HepG2 (cell line): ENCODE results near the gene PMEPA1. TPM values are rescaled to one million over a fixed set of nuclear protein-coding genes. Genes with fewer than 3 reads are reported as not detected.

ENCODE experiments used
- ATAC-seq: fragments of 200-7000 bp; cut with Tn5 transposase; 3 replicates; pipeline ENCODE4 v1.9.1; 2020; ENCODE audit warnings: mild to moderate bottlenecking, moderate library complexity
- BruUV-seq: library from RNA; stranded (reverse); fragments of 400-500 nt; replicated peaks from 2 replicates; lab custom pipeline; 2021; lab: Mats Ljungman, UMichigan
- CTCF ChIA-PET: fragments of 300-600 bp; formaldehyde crosslinking; extraction: SDS; loops from one replicate; lab custom pipeline; 2021; ENCODE audit warnings: low total read pairs, inconsistent platforms, low intra/inter-chr PET ratio; lab: Yijun Ruan, JAX
- POLR2A ChIA-PET: fragments of 350-600 bp; sonication (Branson Sonifier 250); formaldehyde crosslinking; loops from one replicate; lab custom pipeline; 2020; ENCODE audit warnings: antibody characterized with exemption, inconsistent platforms; lab: Yijun Ruan, JAX
- DNase-seq: peaks from one replicate; pipeline ENCODE4 v3.0.0-alpha.2; 2015; ENCODE audit warnings: low spot score
- FAIRE-seq: peaks from 3 replicates; lab custom pipeline; 2011; peaks lifted over from hg19 to GRCh38; lab: Jason Lieb, UNC
- H2AFZ ChIP-seq: one replicate; pipeline ENCODE4 v1.6.1; 2011; ENCODE audit warnings: low read length, inconsistent platforms
- H3K27ac ChIP-seq: fragments of 300-600 bp; 3 replicates; pipeline ENCODE4 v1.8.0; 2011; ENCODE audit warnings: mixed run types, mild to moderate bottlenecking, mixed read lengths, low read length, inconsistent platforms; ENCODE audit not compliant: insufficient read depth; ENCODE audit errors: extremely low read length
- H3K27me3 ChIP-seq, 2 experiments: fragments of 200-600 bp in 1 of 2; 2 replicates in 1 of 2; 3 replicates in 1 of 2; pipeline versions ENCODE4 v1.6.0 to v1.8.0; 2011; ENCODE audit warnings: low read length in 2 of 2, mild to moderate bottlenecking in 2 of 2, moderate library complexity in 2 of 2, inconsistent platforms in 1 of 2; ENCODE audit not compliant: insufficient read depth in 2 of 2, control insufficient read depth in 1 of 2
- H3K36me3 ChIP-seq, 2 experiments: fragments of 200-600 bp in 1 of 2; replicated peaks in 1 of 2; 2 replicates in 1 of 2; 3 replicates in 1 of 2; pipeline versions ENCODE4 v1.5.1 to v1.8.0; 2011; ENCODE audit warnings: low read length in 2 of 2, inconsistent platforms in 1 of 2; ENCODE audit not compliant: insufficient read depth in 2 of 2, control insufficient read depth in 1 of 2
- H3K4me1 ChIP-seq: 2 replicates; pipeline ENCODE4 v1.5.1; 2012; ENCODE audit warnings: low read length, inconsistent platforms; ENCODE audit not compliant: insufficient read depth
- H3K4me2 ChIP-seq: 2 replicates; pipeline ENCODE4 v1.6.0; 2011; ENCODE audit warnings: low read depth, low read length, inconsistent platforms
- H3K4me3 ChIP-seq, 3 experiments: fragments of 200-600 bp in 1 of 3; sonication (generic), shearing (Covaris generic) in 1 of 3; replicated peaks in 1 of 3; 2 replicates each; pipeline ENCODE4 v1.5.1; 2011 to 2016; ENCODE audit warnings: low read length in 3 of 3, inconsistent platforms in 2 of 3, low read depth in 2 of 3, mild to moderate bottlenecking in 2 of 3, control low read depth in 1 of 3, mixed read lengths in 1 of 3; ENCODE audit not compliant: insufficient read depth in 1 of 3
- H3K79me2 ChIP-seq: one replicate; pipeline ENCODE4 v1.6.1; 2011; ENCODE audit warnings: low read length, inconsistent platforms; ENCODE audit not compliant: insufficient read depth
- H3K9ac ChIP-seq: 2 replicates; pipeline ENCODE4 v1.6.0; 2011; ENCODE audit warnings: mild to moderate bottlenecking, low read depth, low read length, inconsistent platforms; ENCODE audit not compliant: insufficient read depth
- H3K9me3 ChIP-seq: 2 replicates; pipeline ENCODE4 v1.5.1; 2012; ENCODE audit warnings: mild to moderate bottlenecking, low read length
- H4K20me1 ChIP-seq: 2 replicates; pipeline ENCODE4 v1.6.0; 2011; ENCODE audit warnings: inconsistent platforms, mild to moderate bottlenecking, low read length, moderate library complexity; ENCODE audit not compliant: insufficient read depth
- MAFF ChIP-seq: IDR thresholded peaks from 2 replicates; pipeline ENCODE4 v1.6.1; 2011; ENCODE audit warnings: low read depth, low read length, improper control_type of control experiment
- MAFK ChIP-seq, 2 experiments: IDR thresholded peaks in 1 of 2; conservative IDR thresholded peaks in 1 of 2; 2 replicates each; pipeline ENCODE4 v1.6.1; 2011; ENCODE audit warnings: improper control_type of control experiment in 2 of 2, low read length in 2 of 2
- MLLT10 ChIP-seq: sonication (generic); formaldehyde crosslinking; IDR thresholded peaks from 2 replicates; pipeline ENCODE4 v1.4.0; 2020; ENCODE audit warnings: missing genetic modification reagents
- PCBP2 ChIP-seq: fragments of 200-400 bp; formaldehyde crosslinking; optimal IDR thresholded peaks from 2 replicates; pipeline ENCODE3; 2018; ENCODE audit warnings: low read length, low read depth; ENCODE audit not compliant: poor library complexity, severe bottlenecking
- PPARG ChIP-seq: conservative IDR thresholded peaks from 2 replicates; pipeline ENCODE4 v1.6.1; 2016; ENCODE audit warnings: missing biosample characterization, missing genetic modification reagents
- ZNF761 ChIP-seq: sonication (generic); formaldehyde crosslinking; conservative IDR thresholded peaks from 2 replicates; pipeline ENCODE4 v1.4.0; 2020; ENCODE audit warnings: mild to moderate bottlenecking, missing genetic modification reagents
- WGBS: methylation state at CpG from one replicate; pipeline ENCODE4 v1.1.6; 2017; ENCODE audit warnings: low lambda C conversion rate; 5-methylcytosine and 5-hydroxymethylcytosine counted together
- in situ Hi-C: cut with HindIII; loops from 2 replicates; pipeline ENCODE4 v1.10.0; 2017; ENCODE audit warnings: low pct_unique_long_range_greater_than_20kb; ENCODE audit not compliant: extremely low pct_ligation_motif_present
- intact Hi-C: fragments of 100-400 bp; cut with micrococcal nuclease; formaldehyde crosslinking; loops from one replicate; pipeline ENCODE4 v1.10.0; 2022; ENCODE audit not compliant: unreplicated experiment
- polyA plus RNA-seq, 8 experiments: library from polyadenylated mRNA; depleted of rRNA in 3 of 8; stranded (reverse) in 7 of 8; unstranded in 1 of 8; fragments of >200 nt; fragmentation: Illumina TruSeq in 4 of 8; extraction: Trizol in 4 of 8; gene quantifications; 2 replicates each; pipeline versions ENCODE4 v1.2.1 to v1.2.3, GENCODE V29; 2011 to 2016; ENCODE audit warnings: low read depth in 4 of 8, missing spikeins in 1 of 8, mixed read lengths in 1 of 8; ENCODE audit not compliant: insufficient read depth in 1 of 8
- total RNA-seq, 5 experiments: library from RNA; depleted of rRNA; stranded (reverse); fragments of >200 nt; fragmentation: Illumina TruSeq; extraction: Trizol; gene quantifications; 2 replicates each; pipeline ENCODE4 v1.2.3, GENCODE V29; 2016; ENCODE audit warnings: low read depth in 1 of 5
- TF ChIP-seq, protein P1 (sequence below): sonication (generic); formaldehyde crosslinking; IDR thresholded peaks from 2 replicates; pipeline ENCODE4 v1.8.0; 2022; ENCODE audit warnings: mild to moderate bottlenecking, missing genetic modification reagents

The PMEPA1 gene
- total and polyA plus RNA-seq, 2 of the 13 experiments (the other 11 are each of a cell fraction or from before 2014, with no cell fraction given), result not detected

GRCh38 chr20:57601211-57601570, 108.6 kb downstream of the PMEPA1 start:
- Histone ChIP-seq H2AFZ (no peak overlapping the region), H3K27ac (no peak overlapping the region), H3K4me2 (no peak overlapping the region), H3K79me2 (no peaks in the 10 kb centered on the region), H3K4me1 (no peaks in the 10 kb centered on the region), H4K20me1 (no peaks in the 10 kb centered on the region), H3K27me3 (peaks cover 2 to 57% of the 10 kb centered on the region in 2 experiments; a peak in 3 of 5 replicates), H3K9me3 (no peaks in the 10 kb centered on the region), H3K9ac (no peak overlapping the region), H3K4me3 (no peak overlapping the region), H3K36me3 (no peaks in the 10 kb centered on the region)
- DNase-seq (no peak), ATAC-seq (no peak), FAIRE-seq (no peak)
- intact Hi-C loops (no loop called here), in situ Hi-C loops (no loop called here)
- POLR2A ChIA-PET, result no interaction called here
- CTCF ChIA-PET, result no interaction called here
- TF ChIP-seq MLLT10 (CRISPR knock-in tag) (no peak), PPARG (CRISPR knock-in tag) (no peak), PCBP2 (no peak)
- TF ChIP-seq, protein P1, sequence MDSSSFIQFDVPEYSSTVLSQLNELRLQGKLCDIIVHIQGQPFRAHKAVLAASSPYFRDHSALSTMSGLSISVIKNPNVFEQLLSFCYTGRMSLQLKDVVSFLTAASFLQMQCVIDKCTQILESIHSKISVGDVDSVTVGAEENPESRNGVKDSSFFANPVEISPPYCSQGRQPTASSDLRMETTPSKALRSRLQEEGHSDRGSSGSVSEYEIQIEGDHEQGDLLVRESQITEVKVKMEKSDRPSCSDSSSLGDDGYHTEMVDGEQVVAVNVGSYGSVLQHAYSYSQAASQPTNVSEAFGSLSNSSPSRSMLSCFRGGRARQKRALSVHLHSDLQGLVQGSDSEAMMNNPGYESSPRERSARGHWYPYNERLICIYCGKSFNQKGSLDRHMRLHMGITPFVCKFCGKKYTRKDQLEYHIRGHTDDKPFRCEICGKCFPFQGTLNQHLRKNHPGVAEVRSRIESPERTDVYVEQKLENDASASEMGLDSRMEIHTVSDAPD (CRISPR knock-in tag), result no peak
- 28% methylated on average over 2 of the region's 2 CpGs for WGBS
- BruUV-seq, result no TSS peak

DNA sequence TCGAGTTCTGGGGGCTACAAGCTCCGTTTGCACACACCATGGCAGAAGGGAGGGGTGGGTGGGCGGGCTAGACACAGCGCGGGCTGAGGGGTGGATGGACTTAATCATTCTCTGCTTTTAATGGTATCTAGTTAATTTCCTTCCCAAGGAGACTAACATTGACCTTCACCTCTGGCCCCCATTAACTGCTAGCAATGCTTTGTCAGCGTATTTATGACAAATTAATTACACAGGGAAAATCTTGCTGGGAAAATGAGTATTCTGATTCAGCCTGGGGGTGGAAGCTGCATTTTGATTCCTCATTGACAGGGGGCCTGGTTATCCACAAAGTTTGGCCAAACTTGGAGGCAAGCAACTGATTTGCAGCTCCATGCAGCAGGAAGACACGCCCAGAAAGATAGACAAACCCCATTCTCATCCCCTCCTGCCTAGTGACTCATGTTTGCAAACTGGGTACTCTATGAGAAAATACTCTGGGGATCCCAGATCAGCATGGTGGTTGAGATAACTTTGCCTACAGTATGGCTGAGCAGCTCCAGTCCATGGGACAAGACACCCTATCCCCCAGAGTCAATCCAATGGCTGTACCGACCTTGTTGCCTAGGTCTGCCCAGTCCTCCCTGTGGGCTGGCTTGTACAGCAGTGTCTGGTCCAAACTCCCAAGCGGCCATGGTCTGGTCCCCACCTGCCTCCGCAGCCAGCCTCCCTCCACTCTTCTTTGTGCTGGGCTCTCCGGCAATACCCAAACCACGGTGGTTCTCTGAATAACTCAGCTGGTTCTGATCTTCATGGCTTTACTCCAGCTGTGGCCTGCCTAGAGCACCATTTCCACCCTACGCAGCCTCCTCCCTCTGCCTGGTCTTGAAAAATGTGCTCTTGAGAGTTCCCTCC, 109.2 kb downstream of the PMEPA1 start:
- TF ChIP-seq MAFF (peak; percentile 84), ZNF761 (CRISPR knock-in tag) (no peak), MAFK (conservative IDR thresholded peaks at IDR 0.05 in 1 of 2, IDR thresholded peaks at IDR 0.05 in 1 of 2; ENCODE audit: low read length in 2 of 2) (peak; percentile 83 to 87)
- CTCF ChIA-PET, result no interaction called here
- Histone ChIP-seq H3K79me2 (no peaks in the 10 kb centered on the region), H3K4me3 (no peak overlapping the region), H3K9ac (no peak overlapping the region), H3K4me2 (no peak overlapping the region), H4K20me1 (no peaks in the 10 kb centered on the region), H2AFZ (no peak overlapping the region), H3K4me1 (no peaks in the 10 kb centered on the region), H3K9me3 (no peaks in the 10 kb centered on the region), H3K27me3 (peaks cover 2 to 57% of the 10 kb centered on the region in 2 experiments; a peak in 3 of 5 replicates), H3K36me3 (no peaks in the 10 kb centered on the region), H3K27ac (no peak overlapping the region)
- ATAC-seq, result no peak
- POLR2A ChIA-PET, result no interaction called here
- in situ Hi-C loops (no loop called here), intact Hi-C loops (no loop called here)
- no peak for DNase-seq
- no TSS peak for BruUV-seq
- 18% methylated on average over 13 of the region's 13 CpGs for WGBS
- no peak for FAIRE-seq
